K562 (cell line): ENCODE results near the gene OGFR. TPM values are rescaled to one million over a fixed set of nuclear protein-coding genes. Genes with fewer than 3 reads are reported as not detected.

Experiments used
- CHD1 ChIP-seq: fragments of 200-600 bp; sonication (generic); IDR thresholded peaks from one replicate; pipeline ENCODE4 v1.6.1; 2012; ENCODE audit warnings: mild to moderate bottlenecking, moderate library complexity, low read length, inconsistent platforms
- CREM ChIP-seq: IDR thresholded peaks from 2 replicates; pipeline ENCODE4 v1.6.1; 2014; ENCODE audit warnings: antibody characterized with exemption, low read depth
- CSDE1 ChIP-seq, 2 experiments: fragments of 450-650 bp; IDR thresholded peaks; 2 replicates each; pipeline ENCODE4 v1.6.1; 2016; ENCODE audit warnings: mild to moderate bottlenecking in 1 of 2
- ETS1 ChIP-seq: conservative IDR thresholded peaks from 2 replicates; pipeline ENCODE4 v1.6.1; 2011; ENCODE audit warnings: low read depth, mild to moderate bottlenecking, low read length; ENCODE audit not compliant: control insufficient read depth
- FOXP1 ChIP-seq: sonication (generic); formaldehyde crosslinking; IDR thresholded peaks from 2 replicates; pipeline ENCODE4 v1.8.0; 2022; ENCODE audit warnings: mild to moderate bottlenecking, missing genetic modification reagents
- HDAC3 ChIP-seq: fragments of 450-650 bp; IDR thresholded peaks from 2 replicates; pipeline ENCODE4 v1.6.1; 2018; ENCODE audit warnings: borderline replicate concordance, mild to moderate bottlenecking, moderate library complexity; ENCODE audit not compliant: partially characterized antibody
- HSF4 ChIP-seq: fragments of 250-450 bp; sonication (Bioruptor Pico); IDR thresholded peaks from 2 replicates; pipeline ENCODE4 v2.1.2; 2022; ENCODE audit warnings: mild to moderate bottlenecking, moderate library complexity, borderline replicate concordance
- KDM1A ChIP-seq, 2 experiments: fragments of 450-650 bp; IDR thresholded peaks; 2 replicates each; pipeline ENCODE4 v1.6.1; 2016; ENCODE audit warnings: mild to moderate bottlenecking in 2 of 2
- MAFF ChIP-seq: IDR thresholded peaks from 2 replicates; pipeline ENCODE4 v1.6.1; 2012; ENCODE audit warnings: low read length, improper control_type of control experiment
- MAFG ChIP-seq: fragments of 450-650 bp; conservative IDR thresholded peaks from 2 replicates; pipeline ENCODE4 v1.6.1; 2016; ENCODE audit warnings: missing genetic modification characterization, missing compliant biosample characterization
- NFRKB ChIP-seq: fragments of 450-650 bp; IDR thresholded peaks from 2 replicates; pipeline ENCODE4 v1.6.1; 2016; ENCODE audit warnings: low read depth
- PHTF2 ChIP-seq: fragments of 250-450 bp; sonication (Bioruptor Pico); IDR thresholded peaks from 2 replicates; pipeline ENCODE4 v1.5.0; 2021; ENCODE audit warnings: mild to moderate bottlenecking
- POLR2B ChIP-seq: fragments of 450-650 bp; IDR thresholded peaks from 2 replicates; pipeline ENCODE4 v1.6.1; 2018; ENCODE audit warnings: low read depth; ENCODE audit not compliant: partially characterized antibody
- PRPF4 ChIP-seq: fragments of 200-400 bp; formaldehyde crosslinking; IDR thresholded peaks from one replicate; pipeline ENCODE4 v1.6.1; 2017; ENCODE audit warnings: low read length, low read depth, mild to moderate bottlenecking; ENCODE audit not compliant: insufficient read depth, poor library complexity, severe bottlenecking
- SP1 ChIP-seq: sonication (generic); formaldehyde crosslinking; IDR thresholded peaks from 2 replicates; pipeline ENCODE4 v1.8.1; 2022; ENCODE audit warnings: mild to moderate bottlenecking, missing genetic modification reagents
- XRCC4 ChIP-seq: IDR thresholded peaks from one replicate; pipeline ENCODE4 v1.6.1; 2011; ENCODE audit not compliant: insufficient read depth, insufficient read length; ENCODE audit errors: extremely low read depth
- ZBTB12 ChIP-seq: fragments of 250-450 bp; sonication (Bioruptor Pico); IDR thresholded peaks from 2 replicates; pipeline ENCODE4 v1.4.0; 2020
- ZBTB5 ChIP-seq: fragments of 450-650 bp; IDR thresholded peaks from 2 replicates; pipeline ENCODE4 v1.6.1; 2017; ENCODE audit warnings: antibody characterized with exemption
- ZC3H11A ChIP-seq: IDR thresholded peaks from 2 replicates; pipeline ENCODE4 v1.6.1; 2012; ENCODE audit warnings: low read depth, low read length, improper control_type of control experiment
- ZFX ChIP-seq: sonication (generic); formaldehyde crosslinking; IDR thresholded peaks from 2 replicates; pipeline ENCODE4 v1.8.0; 2022; ENCODE audit warnings: mild to moderate bottlenecking, missing genetic modification reagents, moderate library complexity
- ZNF584 ChIP-seq: fragments of 200-800 bp; sonication (Bioruptor generic); IDR thresholded peaks from 2 replicates; pipeline ENCODE4 v1.6.1; 2016; ENCODE audit warnings: low read depth, mild to moderate bottlenecking, missing genetic modification characterization, missing compliant biosample characterization
- polyA plus RNA-seq, 8 experiments: library from polyadenylated mRNA; depleted of rRNA in 4 of 8; stranded (reverse) in 5 of 8; unstranded in 3 of 8; fragments of >200 nt; fragmentation: Nextera tagmentation in 2 of 8; fragmentation: Illumina TruSeq in 1 of 8; extraction: Ambion mirVana in 2 of 8; extraction: Trizol in 1 of 8; gene quantifications; 2 replicates each; pipeline versions ENCODE4 v1.2.1 to v1.2.3, GENCODE V29; 2011 to 2014; ENCODE audit warnings: inconsistent platforms in 1 of 8, missing spikeins in 1 of 8
- total RNA-seq, 7 experiments: library from RNA; depleted of rRNA in 6 of 7; stranded (reverse); fragments of >200 nt in 6 of 7; fragmentation: Illumina TruSeq in 2 of 7; extraction: Trizol in 2 of 7; gene quantifications; 2 replicates each; pipeline versions ENCODE4 v1.2.1 to v1.2.3, GENCODE V29; 2011 to 2021; ENCODE audit warnings: low replicate concordance in 1 of 7
- TF ChIP-seq, protein P1 (sequence below): fragments of 150-350 bp; IDR thresholded peaks from 2 replicates; pipeline ENCODE4 v1.6.1; 2014; ENCODE audit warnings: low read depth, mild to moderate bottlenecking, low read length, borderline replicate concordance

OGFR gene
- total and polyA plus RNA-seq, 9 of the 15 experiments (the other 6 are each of a cell fraction or from before 2014, with no cell fraction given): 0.39 to 56.3 (median 17.5) TPM

GRCh38 chr20:62774762-62775161 is 29.9 kb upstream of the OGFR start (continued):
- TF ChIP-seq POLR2B: peak; percentile 5
- no peak for TF ChIP-seq CHD1
- TF ChIP-seq FOXP1 (CRISPR knock-in tag): peak; percentile 85; the same call in 1 of the 2 replicates
- TF ChIP-seq ETS1: 0 out of 2 replicates have a peak, but pooled peaks have one; percentile 48
- no peak for TF ChIP-seq ZFX
- peak; percentile 34; the same call in 1 of the 2 replicates for TF ChIP-seq MAFF
- TF ChIP-seq NFRKB: no peak
- peak; percentile 41; the same call in 1 of the 2 replicates for TF ChIP-seq MAFG
- peak; percentile 94 for TF ChIP-seq ZBTB5
- no peak for TF ChIP-seq ZNF584
- TF ChIP-seq PHTF2: no peak
- peak; percentile 82 for TF ChIP-seq KDM1A (IDR thresholded peaks at IDR 0.05)
- TF ChIP-seq XRCC4: no peak
- no peak for TF ChIP-seq PRPF4
- TF ChIP-seq HDAC3: no peak
- TF ChIP-seq ZBTB12 (CRISPR knock-in tag): no peak
- no peak for TF ChIP-seq ZC3H11A
- TF ChIP-seq CSDE1 (IDR thresholded peaks at IDR 0.05): no peak
- no peak for TF ChIP-seq HSF4
- peak; percentile 62; the same call in 1 of the 2 replicates for TF ChIP-seq SP1 (CRISPR knock-in tag)
- no peak; the same call in 1 of the 2 replicates for TF ChIP-seq CREM
- TF ChIP-seq, protein P1, sequence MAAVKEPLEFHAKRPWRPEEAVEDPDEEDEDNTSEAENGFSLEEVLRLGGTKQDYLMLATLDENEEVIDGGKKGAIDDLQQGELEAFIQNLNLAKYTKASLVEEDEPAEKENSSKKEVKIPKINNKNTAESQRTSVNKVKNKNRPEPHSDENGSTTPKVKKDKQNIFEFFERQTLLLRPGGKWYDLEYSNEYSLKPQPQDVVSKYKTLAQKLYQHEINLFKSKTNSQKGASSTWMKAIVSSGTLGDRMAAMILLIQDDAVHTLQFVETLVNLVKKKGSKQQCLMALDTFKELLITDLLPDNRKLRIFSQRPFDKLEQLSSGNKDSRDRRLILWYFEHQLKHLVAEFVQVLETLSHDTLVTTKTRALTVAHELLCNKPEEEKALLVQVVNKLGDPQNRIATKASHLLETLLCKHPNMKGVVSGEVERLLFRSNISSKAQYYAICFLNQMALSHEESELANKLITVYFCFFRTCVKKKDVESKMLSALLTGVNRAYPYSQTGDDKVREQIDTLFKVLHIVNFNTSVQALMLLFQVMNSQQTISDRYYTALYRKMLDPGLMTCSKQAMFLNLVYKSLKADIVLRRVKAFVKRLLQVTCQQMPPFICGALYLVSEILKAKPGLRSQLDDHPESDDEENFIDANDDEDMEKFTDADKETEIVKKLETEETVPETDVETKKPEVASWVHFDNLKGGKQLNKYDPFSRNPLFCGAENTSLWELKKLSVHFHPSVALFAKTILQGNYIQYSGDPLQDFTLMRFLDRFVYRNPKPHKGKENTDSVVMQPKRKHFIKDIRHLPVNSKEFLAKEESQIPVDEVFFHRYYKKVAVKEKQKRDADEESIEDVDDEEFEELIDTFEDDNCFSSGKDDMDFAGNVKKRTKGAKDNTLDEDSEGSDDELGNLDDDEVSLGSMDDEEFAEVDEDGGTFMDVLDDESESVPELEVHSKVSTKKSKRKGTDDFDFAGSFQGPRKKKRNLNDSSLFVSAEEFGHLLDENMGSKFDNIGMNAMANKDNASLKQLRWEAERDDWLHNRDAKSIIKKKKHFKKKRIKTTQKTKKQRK: no peak
